ENCODE data around the gene BCAM. TPM values are rescaled to one million over a fixed set of nuclear protein-coding genes. Genes with fewer than 3 reads are reported as not detected.

BCAM gene
- total RNA-seq, 1 donor from 2014 or later = 105 TPM

DNA sequence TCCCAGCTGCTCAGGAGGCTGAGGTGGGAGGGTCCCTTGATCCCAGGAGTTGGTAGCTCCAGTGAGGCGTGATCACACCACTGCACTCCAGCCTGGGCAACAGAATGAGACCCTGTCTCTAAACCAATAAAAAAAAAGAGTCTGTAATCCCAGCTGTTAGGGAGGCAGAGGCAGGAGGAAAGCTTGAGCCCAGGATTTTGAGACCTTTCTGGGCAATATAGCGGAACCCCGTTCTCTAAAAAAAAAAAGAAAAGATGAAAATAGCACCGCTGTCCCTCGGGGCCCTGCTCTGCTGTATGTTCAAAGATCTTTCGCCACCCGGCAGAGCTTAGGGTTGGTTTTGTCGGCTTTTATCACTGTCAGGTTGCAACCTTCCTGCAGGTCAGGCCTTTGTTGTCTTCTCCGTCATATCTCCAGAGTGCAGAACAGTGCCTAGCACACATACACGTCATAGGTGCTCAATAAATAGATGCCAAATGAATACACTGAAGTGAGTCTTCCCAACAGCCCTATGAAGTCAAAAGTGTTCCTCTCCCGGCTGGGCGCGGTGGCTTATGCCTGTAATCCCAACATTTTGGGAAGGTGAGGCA, 13.4 kb upstream of the BCAM start:
- no peaks in the 10 kb centered on the region for H3K9me3 Mint-ChIP-seq
- no peak overlapping the region for H3K4me3 Mint-ChIP-seq
- H3K36me3 Mint-ChIP-seq = no peaks in the 10 kb centered on the region
- DNase-seq (ENCODE audit: extremely low spot score, unreplicated experiment) = no peak
- no peak overlapping the region for H3K27ac Mint-ChIP-seq
- H3K27me3 Mint-ChIP-seq = no peaks in the 10 kb centered on the region
- TF ChIP-seq, protein P1, sequence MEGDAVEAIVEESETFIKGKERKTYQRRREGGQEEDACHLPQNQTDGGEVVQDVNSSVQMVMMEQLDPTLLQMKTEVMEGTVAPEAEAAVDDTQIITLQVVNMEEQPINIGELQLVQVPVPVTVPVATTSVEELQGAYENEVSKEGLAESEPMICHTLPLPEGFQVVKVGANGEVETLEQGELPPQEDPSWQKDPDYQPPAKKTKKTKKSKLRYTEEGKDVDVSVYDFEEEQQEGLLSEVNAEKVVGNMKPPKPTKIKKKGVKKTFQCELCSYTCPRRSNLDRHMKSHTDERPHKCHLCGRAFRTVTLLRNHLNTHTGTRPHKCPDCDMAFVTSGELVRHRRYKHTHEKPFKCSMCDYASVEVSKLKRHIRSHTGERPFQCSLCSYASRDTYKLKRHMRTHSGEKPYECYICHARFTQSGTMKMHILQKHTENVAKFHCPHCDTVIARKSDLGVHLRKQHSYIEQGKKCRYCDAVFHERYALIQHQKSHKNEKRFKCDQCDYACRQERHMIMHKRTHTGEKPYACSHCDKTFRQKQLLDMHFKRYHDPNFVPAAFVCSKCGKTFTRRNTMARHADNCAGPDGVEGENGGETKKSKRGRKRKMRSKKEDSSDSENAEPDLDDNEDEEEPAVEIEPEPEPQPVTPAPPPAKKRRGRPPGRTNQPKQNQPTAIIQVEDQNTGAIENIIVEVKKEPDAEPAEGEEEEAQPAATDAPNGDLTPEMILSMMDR (conservative IDR thresholded peaks at IDR 0.05) = no peak
- H3K4me1 Mint-ChIP-seq (ENCODE audit: unreplicated experiment) = peaks cover 10% of the 10 kb centered on the region

DNA sequence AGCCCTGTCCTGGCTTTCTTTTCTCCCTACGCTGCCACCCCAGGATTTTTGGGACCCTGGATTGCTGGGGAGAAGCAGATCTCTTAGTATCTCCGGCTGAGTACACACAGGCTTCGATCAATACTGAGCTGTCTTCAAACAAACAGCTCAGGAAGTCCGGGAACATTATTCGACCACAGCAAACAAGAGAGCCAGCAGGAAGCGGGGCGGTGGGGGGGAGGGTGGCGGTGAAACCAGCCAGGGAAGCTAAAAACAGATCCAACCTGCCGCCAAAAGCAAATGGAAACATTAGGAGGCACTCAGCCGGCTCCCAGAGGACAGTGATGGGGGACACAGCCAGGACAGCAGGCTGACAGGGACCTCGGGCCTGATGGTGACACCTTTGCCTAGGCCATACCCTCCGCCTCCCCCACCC, 12.2 kb upstream of the BCAM start:
- peaks cover 10% of the 10 kb centered on the region for H3K4me1 Mint-ChIP-seq (ENCODE audit: unreplicated experiment)
- H3K27me3 Mint-ChIP-seq = no peaks in the 10 kb centered on the region
- TF ChIP-seq, protein P1 (conservative IDR thresholded peaks at IDR 0.05) = no peak
- no peak for DNase-seq (ENCODE audit: extremely low spot score, unreplicated experiment)
- no peaks in the 10 kb centered on the region for H3K9me3 Mint-ChIP-seq
- H3K4me3 Mint-ChIP-seq = no peak overlapping the region
- peak overlapping the region; percentile 36 for H3K27ac Mint-ChIP-seq
- H3K36me3 Mint-ChIP-seq = no peaks in the 10 kb centered on the region

DNA sequence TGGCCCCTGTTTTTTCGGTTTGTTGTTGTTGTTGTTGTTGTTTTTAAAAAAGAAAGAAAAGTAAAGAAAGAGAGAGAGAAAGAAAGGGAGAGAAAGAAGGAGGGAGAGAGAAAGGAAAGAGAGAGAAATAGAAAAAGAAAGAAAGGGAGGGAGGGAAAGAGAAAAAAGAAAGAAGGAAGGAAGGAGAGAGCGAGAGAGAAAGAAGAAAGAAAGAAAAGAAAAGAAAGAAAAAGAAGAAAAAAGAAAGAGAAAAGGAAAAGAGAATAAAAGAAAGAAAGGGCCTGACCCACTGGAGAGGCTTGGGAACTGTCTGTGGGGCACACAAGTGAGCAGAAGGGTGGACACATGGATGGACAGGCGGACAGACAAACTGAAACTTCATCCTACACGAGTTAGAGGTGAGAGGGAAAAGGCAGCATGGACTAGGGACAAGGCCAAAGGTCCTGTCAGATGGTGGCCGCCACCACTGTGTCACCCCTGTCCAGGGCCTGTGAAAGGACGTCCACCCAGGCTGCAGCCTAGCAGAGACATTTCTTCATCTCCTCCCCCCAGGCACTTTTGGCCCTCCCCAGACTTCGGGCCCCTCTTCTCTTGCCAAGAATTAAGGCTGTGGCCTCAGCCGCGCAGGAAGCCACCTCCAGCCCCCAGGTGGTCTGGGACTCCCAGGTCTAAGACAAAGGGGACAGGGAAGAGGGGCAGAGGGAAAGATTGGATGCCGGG, 9.1 kb upstream of the BCAM start:
- peaks cover 10% of the 10 kb centered on the region for H3K4me1 Mint-ChIP-seq (ENCODE audit: unreplicated experiment)
- DNase-seq (ENCODE audit: extremely low spot score, unreplicated experiment) = no peak
- no peaks in the 10 kb centered on the region for H3K27me3 Mint-ChIP-seq
- TF ChIP-seq, protein P1 (conservative IDR thresholded peaks at IDR 0.05) = no peak
- H3K27ac Mint-ChIP-seq = no peak overlapping the region
- H3K4me3 Mint-ChIP-seq = no peak overlapping the region
- H3K36me3 Mint-ChIP-seq = no peaks in the 10 kb centered on the region
- H3K9me3 Mint-ChIP-seq = no peaks in the 10 kb centered on the region

DNA sequence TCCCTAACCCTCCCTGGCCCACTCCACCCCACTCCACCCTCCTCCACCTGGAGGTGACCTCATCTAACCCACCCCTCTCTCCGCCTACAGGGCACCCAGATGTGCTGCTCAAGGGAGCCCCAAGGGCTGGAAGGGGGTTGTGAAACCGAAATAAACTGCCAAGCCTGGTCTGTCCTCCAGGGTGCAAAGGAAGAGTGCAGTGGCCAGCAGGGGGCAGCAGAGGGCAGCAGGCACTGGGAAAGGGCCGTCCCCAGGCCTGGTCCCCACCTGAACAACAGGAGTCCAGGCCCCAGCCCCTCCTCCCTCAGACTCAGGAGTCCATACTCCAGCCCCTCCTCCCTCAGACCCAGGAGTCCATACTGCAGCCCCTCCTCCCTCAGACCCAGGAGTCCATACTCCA, 8.4 kb upstream of the BCAM start:
- Mint-ChIP-seq H3K9me3 (no peaks in the 10 kb centered on the region), H3K36me3 (no peaks in the 10 kb centered on the region), H3K4me1 (ENCODE audit: unreplicated experiment) (peaks cover 10% of the 10 kb centered on the region), H3K27ac (no peak overlapping the region), H3K4me3 (no peak overlapping the region), H3K27me3 (no peaks in the 10 kb centered on the region)
- peak; percentile 91 for DNase-seq (ENCODE audit: extremely low spot score, unreplicated experiment)
- TF ChIP-seq, protein P1 (conservative IDR thresholded peaks at IDR 0.05) = peak; percentile 97

DNA sequence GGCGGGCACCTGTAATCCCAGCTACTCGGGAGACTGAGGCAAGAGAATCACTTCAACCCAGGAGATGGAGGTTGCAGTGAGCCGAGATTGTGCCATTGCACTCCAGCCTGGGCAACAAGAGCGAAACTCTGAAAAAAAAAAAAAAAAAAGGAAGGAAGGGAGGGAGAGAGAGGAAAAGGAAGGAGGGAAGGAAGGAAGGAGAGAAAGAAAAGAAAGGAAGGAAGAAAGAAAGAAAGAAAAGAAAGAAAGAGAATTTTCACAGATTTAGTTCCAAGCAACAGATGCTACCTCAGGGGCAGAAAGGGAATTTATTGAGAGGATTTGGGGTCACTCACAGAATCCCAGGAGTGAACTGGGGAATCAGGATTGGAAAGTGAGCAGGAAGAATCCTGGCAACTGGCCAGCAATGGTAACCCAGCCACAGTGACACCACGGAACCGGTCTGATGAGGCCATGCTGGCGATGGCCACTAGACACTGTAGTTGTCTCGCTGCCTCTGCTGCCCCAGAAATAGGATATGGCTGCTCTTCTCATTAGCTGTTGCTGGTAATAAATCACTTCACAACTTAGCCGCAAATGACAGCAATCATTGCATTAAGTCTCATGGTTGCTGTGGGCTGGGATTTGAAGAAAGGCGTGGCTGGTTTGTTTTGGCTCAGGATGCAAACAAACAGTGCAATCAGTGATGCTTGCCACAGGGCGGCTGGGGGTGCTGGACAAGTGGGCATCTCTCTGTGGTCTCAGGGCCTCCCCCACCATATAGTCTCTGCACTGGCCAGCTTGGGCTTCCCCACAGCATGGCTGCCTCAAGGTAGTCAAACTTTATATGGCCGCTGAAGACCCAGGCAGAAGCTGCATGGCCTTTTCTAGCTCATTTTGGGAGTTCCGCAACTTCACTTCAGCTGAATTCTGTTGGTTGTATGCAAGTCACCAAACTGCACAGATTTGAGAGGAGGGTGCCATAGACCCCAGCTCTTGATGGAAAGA, 5.2 kb upstream of the BCAM start:
- peaks cover 21% of the 10 kb centered on the region for H3K4me1 Mint-ChIP-seq (ENCODE audit: unreplicated experiment)
- no peak for DNase-seq (ENCODE audit: extremely low spot score, unreplicated experiment)
- no peaks in the 10 kb centered on the region for H3K9me3 Mint-ChIP-seq
- no peak overlapping the region for H3K27ac Mint-ChIP-seq
- H3K4me3 Mint-ChIP-seq = no peak overlapping the region
- TF ChIP-seq, protein P1 (conservative IDR thresholded peaks at IDR 0.05) = no peak
- peaks cover 3% of the 10 kb centered on the region for H3K27me3 Mint-ChIP-seq
- no peaks in the 10 kb centered on the region for H3K36me3 Mint-ChIP-seq

Data from type B pancreatic cell (in vitro differentiated cells).